Testis (tissue), 2 donors: ENCODE measurements around the gene SMCR8.

Experiments used
- POLR2A ChIP-seq: fragments of 450-650 bp; IDR thresholded peaks from one replicate; pipeline ENCODE4 v1.6.1; 2017; ENCODE audit warnings: antibody characterized with exemption, mild to moderate bottlenecking, moderate library complexity
- TF ChIP-seq, protein P1 (sequence below), 3 experiments: fragments of 450-650 bp in 2 of 3; fragments of 200-600 bp in 1 of 3; sonication (generic) in 1 of 3; IDR thresholded peaks; one replicate each; pipeline ENCODE4 v1.5.1; 2016 to 2019; ENCODE audit warnings: antibody characterized with exemption in 3 of 3, mild to moderate bottlenecking in 2 of 3, moderate library complexity in 1 of 3

DNA sequence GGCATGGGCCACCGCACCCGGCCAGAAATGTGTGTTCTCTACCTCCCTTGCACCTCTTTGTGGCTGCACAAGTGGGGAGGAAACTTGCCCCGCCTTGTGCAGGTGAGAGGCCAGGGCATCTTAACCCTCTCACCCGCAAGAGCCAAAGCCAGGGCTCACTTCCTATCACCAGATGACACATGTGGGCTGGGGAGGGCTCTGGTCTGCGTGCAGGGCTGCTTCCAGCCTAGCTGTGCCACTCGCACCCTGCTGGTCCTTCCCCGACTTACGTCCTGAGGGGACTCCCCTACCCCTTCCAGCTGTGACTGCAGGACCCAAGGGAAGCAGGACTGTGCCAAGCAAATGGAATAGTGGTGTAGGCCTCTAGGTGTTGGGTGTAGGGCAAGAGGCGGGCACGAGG lies 47.7 kb upstream of the SMCR8 start:
- TF ChIP-seq, protein P1, sequence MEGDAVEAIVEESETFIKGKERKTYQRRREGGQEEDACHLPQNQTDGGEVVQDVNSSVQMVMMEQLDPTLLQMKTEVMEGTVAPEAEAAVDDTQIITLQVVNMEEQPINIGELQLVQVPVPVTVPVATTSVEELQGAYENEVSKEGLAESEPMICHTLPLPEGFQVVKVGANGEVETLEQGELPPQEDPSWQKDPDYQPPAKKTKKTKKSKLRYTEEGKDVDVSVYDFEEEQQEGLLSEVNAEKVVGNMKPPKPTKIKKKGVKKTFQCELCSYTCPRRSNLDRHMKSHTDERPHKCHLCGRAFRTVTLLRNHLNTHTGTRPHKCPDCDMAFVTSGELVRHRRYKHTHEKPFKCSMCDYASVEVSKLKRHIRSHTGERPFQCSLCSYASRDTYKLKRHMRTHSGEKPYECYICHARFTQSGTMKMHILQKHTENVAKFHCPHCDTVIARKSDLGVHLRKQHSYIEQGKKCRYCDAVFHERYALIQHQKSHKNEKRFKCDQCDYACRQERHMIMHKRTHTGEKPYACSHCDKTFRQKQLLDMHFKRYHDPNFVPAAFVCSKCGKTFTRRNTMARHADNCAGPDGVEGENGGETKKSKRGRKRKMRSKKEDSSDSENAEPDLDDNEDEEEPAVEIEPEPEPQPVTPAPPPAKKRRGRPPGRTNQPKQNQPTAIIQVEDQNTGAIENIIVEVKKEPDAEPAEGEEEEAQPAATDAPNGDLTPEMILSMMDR (IDR thresholded peaks at IDR 0.05) = no peak
- no peak for TF ChIP-seq POLR2A
